Limb (tissue), 2 donors: ENCODE results near the gene FAM8A1.

Experiments
- DNase-seq, 2 donors: peaks; one replicate each; pipeline ENCODE4 v3.0.0-alpha.2; 2016; ENCODE audit errors: extremely low spot score in 2 of 2

The FAM8A1 gene

DNA sequence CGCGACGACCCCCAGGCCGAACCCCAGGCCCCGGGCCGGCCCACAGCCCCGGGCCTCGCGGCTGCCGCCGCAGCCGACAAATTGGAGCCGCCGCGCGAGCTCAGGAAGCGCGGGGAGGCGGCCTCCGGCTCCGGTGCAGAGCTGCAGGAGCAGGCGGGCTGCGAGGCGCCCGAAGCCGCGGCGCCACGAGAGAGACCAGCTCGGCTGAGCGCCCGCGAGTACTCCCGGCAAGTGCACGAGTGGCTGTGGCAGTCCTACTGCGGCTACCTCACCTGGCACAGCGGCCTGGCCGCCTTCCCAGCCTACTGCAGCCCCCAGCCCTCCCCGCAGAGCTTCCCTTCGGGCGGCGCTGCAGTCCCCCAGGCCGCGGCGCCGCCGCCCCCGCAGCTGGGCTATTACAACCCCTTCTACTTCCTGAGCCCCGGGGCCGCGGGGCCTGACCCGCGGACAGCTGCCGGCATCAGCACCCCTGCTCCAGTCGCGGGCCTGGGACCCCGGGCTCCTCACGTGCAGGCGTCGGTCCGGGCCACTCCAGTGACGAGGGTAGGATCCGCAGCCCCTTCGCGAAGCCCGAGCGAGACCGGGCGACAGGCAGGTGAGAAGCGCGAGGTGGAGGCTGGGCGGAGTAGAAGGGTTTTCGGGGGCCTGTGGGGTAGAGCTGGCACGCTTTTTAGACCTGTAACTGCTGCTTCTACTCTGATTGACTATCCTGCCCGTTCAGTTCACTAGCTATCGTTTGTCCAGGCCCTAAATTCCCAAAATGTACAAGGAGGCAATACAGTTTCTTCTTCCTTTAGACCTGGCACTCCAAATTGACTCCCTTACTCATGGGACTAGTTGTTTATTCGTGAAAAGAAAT is 654 bp downstream of the FAM8A1 start:
- peak; percentile 24 to 78 for DNase-seq

DNA sequence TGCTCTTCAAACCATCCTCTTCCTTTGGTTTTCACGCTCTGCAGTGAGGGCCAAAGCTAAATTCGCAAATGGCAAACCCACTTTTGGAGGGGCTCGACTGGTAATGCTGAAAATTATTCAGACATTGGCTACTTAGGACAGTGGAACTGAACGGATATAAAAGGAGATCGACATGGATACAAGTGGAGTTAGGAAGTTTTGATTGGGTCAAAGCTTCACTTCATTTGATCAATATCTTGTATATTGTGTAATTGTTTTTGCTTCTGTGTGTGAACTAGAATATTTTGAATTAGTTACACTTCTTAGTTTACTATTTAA is 1.2 kb downstream of the FAM8A1 start:
- no peak for DNase-seq

DNA sequence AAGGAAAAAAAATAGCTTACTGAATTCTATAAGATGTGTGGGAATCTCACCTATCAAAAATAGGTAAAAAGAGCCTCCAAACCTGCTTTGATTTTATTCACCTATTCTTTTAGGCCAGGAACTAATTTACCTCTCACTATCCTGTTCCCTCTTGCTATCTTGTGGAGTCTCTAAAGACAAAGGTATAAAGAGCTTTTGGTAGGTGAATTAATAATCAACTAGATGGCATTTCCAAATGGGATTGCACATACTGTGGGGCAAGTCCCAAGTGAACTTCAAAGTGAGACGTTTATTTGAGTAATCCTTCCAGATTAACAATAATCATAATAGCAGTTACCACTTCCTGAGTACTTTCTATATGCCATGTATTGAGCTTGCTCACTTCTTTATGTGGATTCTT is 2.8 kb downstream of the FAM8A1 start:
- no peak for DNase-seq

DNA sequence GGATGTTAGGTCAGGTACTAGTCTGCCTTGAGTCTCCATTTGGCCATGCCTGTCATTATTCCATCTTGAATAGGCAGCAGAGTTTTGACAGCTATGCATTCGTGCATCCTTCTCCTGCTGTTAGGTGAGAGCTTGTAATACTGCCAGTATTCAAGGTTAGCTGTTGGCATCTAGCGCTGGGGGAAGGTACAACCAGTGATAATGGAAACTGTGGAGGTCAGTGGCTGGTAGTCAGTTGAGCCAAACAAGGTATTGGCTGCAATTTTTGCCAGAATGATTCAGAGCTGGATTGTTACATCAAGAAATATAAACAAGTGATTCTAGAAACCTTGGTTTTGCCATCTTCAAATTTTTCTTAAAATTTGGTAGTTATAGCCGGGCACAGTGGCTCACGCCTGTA is 6.5 kb downstream of the FAM8A1 start:
- no peak for DNase-seq

- no peak for DNase-seq
Measured at GRCh38 chr6:17610835-17611234, 10.7 kb downstream of the FAM8A1 start.

DNA sequence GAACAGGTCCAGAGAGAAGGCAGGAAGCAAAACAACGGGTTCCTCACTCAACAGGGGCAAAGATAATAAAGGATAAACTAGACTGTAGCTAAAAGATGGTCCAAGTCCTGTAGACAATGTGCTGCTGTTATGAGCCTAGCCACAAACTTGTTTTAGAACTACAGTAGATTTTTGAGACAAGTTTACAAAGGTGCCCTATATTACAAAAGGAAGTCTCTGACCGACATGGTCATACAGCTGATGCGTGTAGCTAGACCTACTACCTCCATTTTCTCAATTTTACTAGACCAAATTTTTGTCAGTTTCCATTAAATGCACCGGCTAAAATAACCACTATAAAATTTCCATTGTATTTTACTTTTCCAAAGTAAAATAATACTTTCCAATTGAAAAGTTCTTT is 11.9 kb downstream of the FAM8A1 start:
- DNase-seq, result no peak

- no peak for DNase-seq
Measured at GRCh38 chr6:17615794-17616193, 15.7 kb downstream of the FAM8A1 start.

GRCh38 chr6:17621003-17621402 is 20.9 kb downstream of the FAM8A1 start:
- no peak for DNase-seq

DNA sequence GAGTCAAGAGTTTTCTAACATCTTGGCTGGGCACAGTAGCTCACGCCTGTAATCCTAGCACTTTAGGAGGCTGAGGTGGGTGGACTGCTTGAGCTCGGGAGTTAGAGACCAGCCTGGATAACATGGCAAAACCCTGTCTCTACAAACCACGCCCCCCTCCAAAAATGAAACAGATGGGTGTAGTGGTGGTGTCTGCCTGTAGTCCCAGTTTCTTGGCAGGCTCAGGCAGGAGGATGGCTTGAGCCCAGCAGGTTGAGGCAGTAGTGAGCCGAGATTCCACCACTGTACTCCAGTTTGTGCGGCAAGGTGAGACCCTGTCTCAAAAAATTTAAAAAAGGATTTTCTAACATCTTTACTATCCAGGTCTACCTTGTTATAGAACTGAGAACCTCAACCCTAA is 22.0 kb downstream of the FAM8A1 start:
- no peak for DNase-seq

- DNase-seq, result no peak
Measured at GRCh38 chr6:17624396-17624795, 24.3 kb downstream of the FAM8A1 start.

DNA sequence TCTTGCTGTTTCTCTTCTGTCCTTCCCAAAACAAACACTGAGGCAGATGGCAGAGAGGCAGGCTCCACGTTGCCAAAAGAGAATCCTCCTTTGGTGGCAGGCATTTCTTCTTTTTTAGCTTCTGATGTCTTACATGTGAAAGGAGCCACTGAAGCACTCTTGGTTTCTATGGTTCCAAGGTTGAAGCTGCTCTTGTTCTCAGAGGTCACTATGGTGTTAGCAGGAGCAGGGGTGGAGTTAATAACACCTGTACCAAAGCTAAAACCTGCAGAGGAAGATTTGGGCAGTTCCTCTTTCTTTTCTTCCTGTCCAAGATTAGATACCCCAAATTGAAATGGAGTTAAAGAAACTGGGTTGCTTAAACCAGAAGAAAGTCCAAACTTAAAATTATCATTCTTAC is 28.8 kb downstream of the FAM8A1 start:
- DNase-seq, result no peak

- no peak for DNase-seq
Measured at GRCh38 chr6:17629824-17630510, 29.9 kb downstream of the FAM8A1 start.

DNA sequence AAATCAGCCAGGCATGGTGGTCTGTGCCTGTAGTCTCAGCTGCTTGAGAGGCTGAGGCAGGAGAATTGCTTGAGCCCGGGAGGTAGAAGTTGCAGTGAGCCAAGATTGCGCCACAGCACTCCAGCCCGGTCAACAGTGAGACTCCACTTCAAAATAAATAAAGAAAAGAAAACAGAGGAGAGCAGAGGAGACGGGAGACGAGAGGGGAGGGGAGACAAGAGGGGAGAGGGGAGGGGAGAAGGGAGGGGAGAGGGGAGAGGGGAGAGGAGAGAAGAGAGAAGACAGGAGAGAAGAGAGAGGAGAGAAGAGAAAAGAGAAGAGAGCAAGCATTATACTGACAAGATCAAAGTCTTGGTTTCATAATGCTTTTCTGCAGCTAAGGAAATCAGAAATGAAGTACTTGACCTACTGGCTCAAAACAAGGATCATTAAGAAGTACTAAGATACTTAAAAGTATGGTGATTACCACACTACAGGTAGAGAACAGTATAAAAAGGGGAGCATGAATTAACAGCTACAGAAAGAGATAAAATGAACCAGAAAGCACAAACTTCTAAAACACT is 30.5 kb downstream of the FAM8A1 start:
- no peak for DNase-seq

DNA sequence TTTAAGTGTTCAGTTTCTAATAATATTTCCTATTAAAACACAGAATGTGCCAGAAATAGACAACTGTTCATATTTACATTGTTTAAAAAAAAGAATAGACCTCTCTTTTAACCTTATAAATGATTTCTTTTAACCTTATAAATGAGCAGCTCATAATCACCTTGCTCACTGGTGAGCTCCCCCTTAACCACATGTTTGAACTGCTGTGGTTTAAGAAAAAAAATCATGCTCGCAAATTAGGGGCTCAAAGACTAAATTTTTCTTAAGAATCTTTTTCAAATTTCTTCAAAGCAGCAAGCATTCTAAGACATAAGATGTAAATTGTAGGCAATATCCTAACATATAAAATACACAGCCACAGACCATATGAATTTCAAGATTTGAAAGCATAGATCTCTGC is 32.8 kb downstream of the FAM8A1 start:
- DNase-seq, result no peak

- no peak for DNase-seq
Measured at GRCh38 chr6:17633465-17634188, 33.5 kb downstream of the FAM8A1 start.

GRCh38 chr6:17635568-17635967 is 35.5 kb downstream of the FAM8A1 start:
- no peak for DNase-seq

DNA sequence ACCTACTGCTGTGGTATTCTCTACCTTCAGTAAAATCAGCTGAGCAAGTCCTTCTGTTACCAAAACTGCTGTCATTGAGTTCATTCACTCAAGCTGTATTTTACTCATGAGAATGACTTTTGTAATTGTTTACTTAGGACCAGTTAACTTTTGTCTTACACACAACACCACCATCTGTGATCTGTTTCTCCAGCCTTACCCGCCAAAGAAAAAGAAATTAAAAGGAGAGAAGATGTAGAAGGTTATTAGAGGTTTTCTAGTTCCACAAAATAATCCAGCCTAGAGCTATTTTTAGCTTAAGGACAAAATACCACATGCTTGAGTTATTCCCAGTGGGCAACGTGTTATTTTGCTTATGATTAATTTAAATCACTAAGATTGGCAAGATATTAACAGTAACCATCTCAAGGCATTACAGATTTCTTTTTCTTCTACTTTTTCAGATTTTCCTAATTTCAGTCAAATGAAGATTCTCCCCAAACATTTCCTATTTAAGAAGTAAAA is 38.2 kb downstream of the FAM8A1 start:
- DNase-seq, result no peak

DNA sequence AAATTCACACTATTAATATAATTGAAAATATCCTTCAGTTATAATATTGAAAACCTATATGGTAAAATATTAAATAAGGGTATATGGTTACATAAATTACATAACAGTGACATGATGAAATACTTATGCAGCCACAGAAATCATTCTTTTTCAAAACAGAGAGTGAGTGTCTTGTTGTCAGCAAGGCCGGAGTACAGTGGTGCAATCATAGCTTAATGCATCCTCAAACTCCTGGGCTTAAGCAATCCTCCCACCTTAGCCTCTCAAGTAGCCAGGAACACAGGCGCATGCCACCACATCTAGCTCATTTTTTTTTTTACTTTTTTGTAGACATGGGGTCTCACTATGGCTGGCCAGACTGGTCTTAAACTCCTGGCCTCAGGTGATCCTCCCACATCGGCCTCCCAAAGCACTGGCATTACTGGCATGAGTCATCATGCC is 40.4 kb downstream of the FAM8A1 start:
- no peak for DNase-seq

DNA sequence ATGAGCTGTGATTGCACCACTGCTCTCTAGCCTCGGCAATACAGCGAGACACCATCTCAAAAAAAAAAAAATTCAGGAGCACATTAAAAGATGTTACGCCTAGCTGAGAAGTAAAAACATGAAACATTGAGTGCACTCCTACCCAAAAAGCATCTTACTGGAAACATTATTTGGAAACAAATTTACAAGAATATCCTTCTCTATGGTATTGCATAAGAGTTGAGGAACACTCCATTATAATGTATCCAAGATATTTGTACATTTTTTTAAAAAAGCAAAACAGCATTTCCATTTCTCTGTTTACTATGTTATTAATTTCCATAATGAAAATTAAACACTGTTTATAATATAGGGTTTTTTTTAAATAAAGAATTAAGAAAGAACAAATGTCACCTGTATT is 48.6 kb downstream of the FAM8A1 start:
- no peak for DNase-seq

GRCh38 chr6:17650656-17651309 is 50.7 kb downstream of the FAM8A1 start:
- DNase-seq, result no peak

- DNase-seq, result no peak
Measured at GRCh38 chr6:17653198-17653882, 53.2 kb downstream of the FAM8A1 start.
